HG02852 (cell line): ENCODE results near the gene CD52.

Source experiments
- ATAC-seq: cut with Tn5 transposase; IDR thresholded peaks from one replicate; pipeline ENCODE4 v1.9.1; 2021; ENCODE audit warnings: mild to moderate bottlenecking, moderate library complexity; ENCODE audit not compliant: unreplicated experiment

CD52 gene

GRCh38 chr1:26317612-26318337 lies at the start of gene CD52:
Gene CD52 (plus strand): TSS chr1:26317958. CDS start chr1:26318018, 60 bp downstream.
- ATAC-seq = no peak

GRCh38 chr1:26268290-26269197 lies 49.2 kb upstream of the CD52 start:
- ATAC-seq = no peak

GRCh38 chr1:26269198-26269550 lies 48.6 kb upstream of the CD52 start:
- no peak for ATAC-seq

- no peak for ATAC-seq
Measured at GRCh38 chr1:26274801-26275425, 42.8 kb upstream of the CD52 start.

GRCh38 chr1:26275580-26276431 lies 42.0 kb upstream of the CD52 start:
- ATAC-seq = no peak

GRCh38 chr1:26276432-26276838 lies 41.3 kb upstream of the CD52 start:
- ATAC-seq = no peak

- ATAC-seq = no peak
Measured at GRCh38 chr1:26277261-26277661, 40.5 kb upstream of the CD52 start.

GRCh38 chr1:26277719-26278118 lies 40.0 kb upstream of the CD52 start:
- ATAC-seq = no peak

GRCh38 chr1:26278303-26278702 lies 39.5 kb upstream of the CD52 start:
- ATAC-seq = no peak

- ATAC-seq = no peak
Measured at GRCh38 chr1:26278724-26279455, 38.9 kb upstream of the CD52 start.

- peak; percentile 67 for ATAC-seq
Measured at GRCh38 chr1:26279456-26280332, 38.1 kb upstream of the CD52 start, which contains the start of gene SH3BGRL3. Gene SH3BGRL3 (plus strand): TSS chr1:26280086. CDS start chr1:26280156, 70 bp downstream.

GRCh38 chr1:26280333-26281042 lies 37.3 kb upstream of the CD52 start:
- peak; percentile 3 for ATAC-seq

- ATAC-seq = no peak
Measured at GRCh38 chr1:26281091-26281958, 36.4 kb upstream of the CD52 start.

GRCh38 chr1:26281971-26282370 lies 35.8 kb upstream of the CD52 start:
- no peak for ATAC-seq

GRCh38 chr1:26282401-26282918 lies 35.3 kb upstream of the CD52 start:
- no peak for ATAC-seq

- ATAC-seq = no peak
Measured at GRCh38 chr1:26283279-26283853, 34.4 kb upstream of the CD52 start.
